HK-2 (cell line): ENCODE results near the gene NUMB.

ENCODE experiments used
- DNase-seq: peaks from one replicate; pipeline ENCODE4 v3.0.0-alpha.2; 2018; ENCODE audit not compliant: unreplicated experiment

The NUMB gene

GRCh38 chr14:73232984-73233383 lies 225.4 kb downstream of the NUMB start:
- no peak for DNase-seq

GRCh38 chr14:73231981-73232851 lies 226.1 kb downstream of the NUMB start:
- DNase-seq: no peak

GRCh38 chr14:73230051-73230450 lies 228.3 kb downstream of the NUMB start:
- DNase-seq: no peak

GRCh38 chr14:73227812-73228781 lies 230.2 kb downstream of the NUMB start:
- peak; percentile 94 for DNase-seq

GRCh38 chr14:73225496-73225895 lies 232.8 kb downstream of the NUMB start:
- DNase-seq: no peak
